ENCODE data around the gene ZNRF3.

GRCh38 chr22:29016067-29016938 is 132.9 kb downstream of the ZNRF3 start:
- TF ChIP-seq, protein P1, sequence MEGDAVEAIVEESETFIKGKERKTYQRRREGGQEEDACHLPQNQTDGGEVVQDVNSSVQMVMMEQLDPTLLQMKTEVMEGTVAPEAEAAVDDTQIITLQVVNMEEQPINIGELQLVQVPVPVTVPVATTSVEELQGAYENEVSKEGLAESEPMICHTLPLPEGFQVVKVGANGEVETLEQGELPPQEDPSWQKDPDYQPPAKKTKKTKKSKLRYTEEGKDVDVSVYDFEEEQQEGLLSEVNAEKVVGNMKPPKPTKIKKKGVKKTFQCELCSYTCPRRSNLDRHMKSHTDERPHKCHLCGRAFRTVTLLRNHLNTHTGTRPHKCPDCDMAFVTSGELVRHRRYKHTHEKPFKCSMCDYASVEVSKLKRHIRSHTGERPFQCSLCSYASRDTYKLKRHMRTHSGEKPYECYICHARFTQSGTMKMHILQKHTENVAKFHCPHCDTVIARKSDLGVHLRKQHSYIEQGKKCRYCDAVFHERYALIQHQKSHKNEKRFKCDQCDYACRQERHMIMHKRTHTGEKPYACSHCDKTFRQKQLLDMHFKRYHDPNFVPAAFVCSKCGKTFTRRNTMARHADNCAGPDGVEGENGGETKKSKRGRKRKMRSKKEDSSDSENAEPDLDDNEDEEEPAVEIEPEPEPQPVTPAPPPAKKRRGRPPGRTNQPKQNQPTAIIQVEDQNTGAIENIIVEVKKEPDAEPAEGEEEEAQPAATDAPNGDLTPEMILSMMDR (IDR thresholded peaks at IDR 0.05) = no peak
- no peak for TF ChIP-seq POLR2A (IDR thresholded peaks at IDR 0.05)
